IMR-90 (cell line): Measurements from ENCODE around the gene CYB5R3. TPM values are rescaled to one million over a fixed set of nuclear protein-coding genes. Genes with fewer than 3 reads are reported as not detected.

Experiments
- polyA plus RNA-seq, 3 experiments: library from polyadenylated mRNA; depleted of rRNA; stranded (reverse); fragments of >200 nt; gene quantifications; 2 replicates each; pipeline ENCODE4 v1.2.3, GENCODE V29; 2012; ENCODE audit warnings: low replicate concordance in 1 of 3
- total RNA-seq: library from RNA; depleted of rRNA; stranded (reverse); fragments of >200 nt; gene quantifications from 2 replicates; pipeline ENCODE4 v1.2.3, GENCODE V29; 2012
- TF ChIP-seq, protein P1 (sequence below): conservative IDR thresholded peaks from 2 replicates; pipeline ENCODE4 v1.5.1; 2012; ENCODE audit warnings: mild to moderate bottlenecking, low read depth, low read length, improper control_type of control experiment

The CYB5R3 gene
- total and polyA plus RNA-seq, 2 of the 4 experiments (the other 2 are of a cell fraction): 44.1 to 362 TPM

GRCh38 chr22:42615092-42615859 is 33.9 kb downstream of the CYB5R3 start (continued):
- TF ChIP-seq, protein P1, sequence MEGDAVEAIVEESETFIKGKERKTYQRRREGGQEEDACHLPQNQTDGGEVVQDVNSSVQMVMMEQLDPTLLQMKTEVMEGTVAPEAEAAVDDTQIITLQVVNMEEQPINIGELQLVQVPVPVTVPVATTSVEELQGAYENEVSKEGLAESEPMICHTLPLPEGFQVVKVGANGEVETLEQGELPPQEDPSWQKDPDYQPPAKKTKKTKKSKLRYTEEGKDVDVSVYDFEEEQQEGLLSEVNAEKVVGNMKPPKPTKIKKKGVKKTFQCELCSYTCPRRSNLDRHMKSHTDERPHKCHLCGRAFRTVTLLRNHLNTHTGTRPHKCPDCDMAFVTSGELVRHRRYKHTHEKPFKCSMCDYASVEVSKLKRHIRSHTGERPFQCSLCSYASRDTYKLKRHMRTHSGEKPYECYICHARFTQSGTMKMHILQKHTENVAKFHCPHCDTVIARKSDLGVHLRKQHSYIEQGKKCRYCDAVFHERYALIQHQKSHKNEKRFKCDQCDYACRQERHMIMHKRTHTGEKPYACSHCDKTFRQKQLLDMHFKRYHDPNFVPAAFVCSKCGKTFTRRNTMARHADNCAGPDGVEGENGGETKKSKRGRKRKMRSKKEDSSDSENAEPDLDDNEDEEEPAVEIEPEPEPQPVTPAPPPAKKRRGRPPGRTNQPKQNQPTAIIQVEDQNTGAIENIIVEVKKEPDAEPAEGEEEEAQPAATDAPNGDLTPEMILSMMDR: no peak
